ENCODE results near the gene OPCML.

Gene OPCML

GRCh38 chr11:132772703-132773545 lies 759.4 kb downstream of the OPCML start:
- no peak for DNase-seq

GRCh38 chr11:132771746-132772145 lies 760.6 kb downstream of the OPCML start:
- DNase-seq, result no peak

GRCh38 chr11:132770829-132771530 lies 761.3 kb downstream of the OPCML start:
- DNase-seq, result no peak

- DNase-seq, result no peak
These were observed 768.8 kb downstream of the OPCML start for GRCh38 chr11:132763503-132763902.

GRCh38 chr11:132755934-132756333 lies 776.4 kb downstream of the OPCML start:
- DNase-seq, result no peak

- no peak for DNase-seq
These were observed 780.6 kb downstream of the OPCML start for GRCh38 chr11:132751516-132752250.

- DNase-seq, result no peak
These were observed 786.0 kb downstream of the OPCML start for GRCh38 chr11:132746305-132746704.

- DNase-seq, result no peak
These were observed 787.0 kb downstream of the OPCML start for GRCh38 chr11:132745306-132745705.

GRCh38 chr11:132744771-132745170 lies 787.5 kb downstream of the OPCML start:
- DNase-seq, result no peak

- no peak for DNase-seq
These were observed 788.7 kb downstream of the OPCML start for GRCh38 chr11:132743601-132744000.

- no peak for DNase-seq
These were observed 789.4 kb downstream of the OPCML start for GRCh38 chr11:132742929-132743328.

- no peak for DNase-seq
These were observed 798.1 kb downstream of the OPCML start for GRCh38 chr11:132734217-132734616.

GRCh38 chr11:132728026-132728425 lies 804.3 kb downstream of the OPCML start:
- no peak for DNase-seq

- DNase-seq, result no peak
These were observed 810.8 kb downstream of the OPCML start for GRCh38 chr11:132721526-132721925.

- DNase-seq, result no peak
These were observed 812.6 kb downstream of the OPCML start for GRCh38 chr11:132719684-132720083.

GRCh38 chr11:132718711-132719671 lies 813.3 kb downstream of the OPCML start:
- DNase-seq, result no peak

- DNase-seq, result no peak
These were observed 814.5 kb downstream of the OPCML start for GRCh38 chr11:132717824-132718223.

- DNase-seq, result no peak
These were observed 816.3 kb downstream of the OPCML start for GRCh38 chr11:132716037-132716436.

- no peak for DNase-seq
These were observed 817.4 kb downstream of the OPCML start for GRCh38 chr11:132714859-132715440.

- no peak for DNase-seq
These were observed 819.8 kb downstream of the OPCML start for GRCh38 chr11:132712466-132712865.

GRCh38 chr11:132704781-132705375 lies 827.4 kb downstream of the OPCML start:
- no peak for DNase-seq

GRCh38 chr11:132692891-132693290 lies 839.4 kb downstream of the OPCML start:
- DNase-seq, result no peak

Data from bone marrow (tissue), 2 donors.